BJ (cell line): Measurements from ENCODE around the gene ZNF568. TPM values are rescaled to one million over a fixed set of nuclear protein-coding genes. Genes with fewer than 3 reads are reported as not detected.
A peak's percentile ranks its signal among the peaks of the same experiment; 100 is the strongest.

Experiments
- CTCF ChIA-PET: fragments of 350-600 bp; formaldehyde crosslinking; extraction: SDS; loops from one replicate; lab custom pipeline; 2021; ENCODE audit warnings: antibody characterized with exemption, inconsistent platforms; lab: Yijun Ruan, JAX
- POLR2A ChIA-PET: fragments of 300-600 bp; sonication (Branson Sonifier 250); formaldehyde crosslinking; extraction: SDS; loops from one replicate; lab custom pipeline; 2021; ENCODE audit warnings: antibody characterized with exemption; lab: Charles Lee
- DNase-seq: peaks from one replicate; pipeline ENCODE4 v3.0.0-alpha.2; 2011; ENCODE audit warnings: low read depth
- H3K27me3 ChIP-seq: 2 replicates; pipeline ENCODE4 v1.6.0; 2011; ENCODE audit warnings: low read length; ENCODE audit not compliant: control insufficient read depth, insufficient read depth
- H3K36me3 ChIP-seq: 2 replicates; pipeline ENCODE4 v1.5.1; 2011; ENCODE audit warnings: low read length; ENCODE audit not compliant: control insufficient read depth, insufficient read depth
- H3K4me3 ChIP-seq: 2 replicates; pipeline ENCODE4 v1.5.1; 2011; ENCODE audit warnings: low read depth, mild to moderate bottlenecking, control low read depth, low read length
- polyA plus RNA-seq: library from polyadenylated mRNA; depleted of rRNA; stranded (reverse); fragments of >200 nt; gene quantifications from 2 replicates; pipeline ENCODE4 v1.2.3, GENCODE V29; 2011
- TF ChIP-seq, protein P1 (sequence below): IDR thresholded peaks from 2 replicates; pipeline ENCODE4 v1.5.1; 2011; ENCODE audit warnings: low read depth, mild to moderate bottlenecking, control low read depth, inconsistent platforms, low read length, moderate library complexity; ENCODE audit not compliant: insufficient read depth

The ZNF568 gene
- polyA plus RNA-seq, 1 experiment, result 5.4 TPM

DNA sequence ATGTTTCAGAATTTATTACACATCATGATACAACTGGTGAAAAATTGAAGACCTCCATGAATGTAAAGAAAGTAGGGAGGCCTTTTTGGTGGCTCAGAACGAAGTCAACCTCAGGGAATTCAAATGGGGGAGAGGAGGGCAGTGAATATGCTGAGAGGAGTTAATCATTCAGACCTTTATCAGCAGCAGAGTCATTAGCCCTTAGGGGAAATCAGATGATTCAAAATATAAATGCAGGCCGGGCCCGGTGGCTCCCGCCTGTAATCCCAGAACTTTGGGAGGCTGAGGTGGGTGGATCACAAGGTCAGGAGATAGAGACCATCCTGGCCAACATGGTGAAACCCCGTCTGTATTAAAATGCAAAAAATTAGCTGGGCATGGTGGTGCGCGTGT lies 81.7 kb downstream of the ZNF568 start:
- CTCF ChIA-PET, result interaction anchor here (0.9 kb wide), 1 partner anchor 24 kb away, joined by 3 read pairs; no protein-coding TSS in a partner anchor
- Histone ChIP-seq H3K36me3 (peaks cover 3% of the 10 kb centered on the region; the same call in 1 of the 2 replicates), H3K4me3 (no peak overlapping the region), H3K27me3 (no peaks in the 10 kb centered on the region)
- POLR2A ChIA-PET, result no interaction called here
- TF ChIP-seq, protein P1, sequence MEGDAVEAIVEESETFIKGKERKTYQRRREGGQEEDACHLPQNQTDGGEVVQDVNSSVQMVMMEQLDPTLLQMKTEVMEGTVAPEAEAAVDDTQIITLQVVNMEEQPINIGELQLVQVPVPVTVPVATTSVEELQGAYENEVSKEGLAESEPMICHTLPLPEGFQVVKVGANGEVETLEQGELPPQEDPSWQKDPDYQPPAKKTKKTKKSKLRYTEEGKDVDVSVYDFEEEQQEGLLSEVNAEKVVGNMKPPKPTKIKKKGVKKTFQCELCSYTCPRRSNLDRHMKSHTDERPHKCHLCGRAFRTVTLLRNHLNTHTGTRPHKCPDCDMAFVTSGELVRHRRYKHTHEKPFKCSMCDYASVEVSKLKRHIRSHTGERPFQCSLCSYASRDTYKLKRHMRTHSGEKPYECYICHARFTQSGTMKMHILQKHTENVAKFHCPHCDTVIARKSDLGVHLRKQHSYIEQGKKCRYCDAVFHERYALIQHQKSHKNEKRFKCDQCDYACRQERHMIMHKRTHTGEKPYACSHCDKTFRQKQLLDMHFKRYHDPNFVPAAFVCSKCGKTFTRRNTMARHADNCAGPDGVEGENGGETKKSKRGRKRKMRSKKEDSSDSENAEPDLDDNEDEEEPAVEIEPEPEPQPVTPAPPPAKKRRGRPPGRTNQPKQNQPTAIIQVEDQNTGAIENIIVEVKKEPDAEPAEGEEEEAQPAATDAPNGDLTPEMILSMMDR, result no peak
- DNase-seq, result no peak

DNA sequence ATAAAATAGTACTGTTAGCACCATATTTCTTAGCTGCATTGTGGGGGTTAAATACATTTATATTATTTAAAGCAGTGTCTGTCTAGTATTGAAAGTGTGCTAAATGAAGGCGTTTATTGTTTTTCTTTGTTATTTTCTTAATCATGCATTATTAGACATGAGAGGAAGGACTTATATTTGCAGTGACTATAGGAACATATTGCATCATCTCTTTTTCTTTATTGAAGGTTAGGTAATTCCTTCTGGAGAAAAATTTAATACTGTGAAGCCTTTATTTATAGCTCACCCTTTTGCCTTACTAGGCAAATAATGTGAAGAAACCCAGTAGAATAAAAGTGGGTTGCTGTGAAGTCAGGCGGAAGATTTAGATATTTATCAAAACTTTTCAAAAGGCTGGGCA lies 83.2 kb downstream of the ZNF568 start:
- DNase-seq, result no peak
- CTCF ChIA-PET, result interaction anchor here (0.6 kb wide), 1 partner anchor 994 kb away, joined by 3 read pairs; no protein-coding TSS in a partner anchor
- TF ChIP-seq, protein P1, result no peak
- POLR2A ChIA-PET, result no interaction called here
- no peaks in the 10 kb centered on the region for H3K27me3 ChIP-seq
- peaks cover 3% of the 10 kb centered on the region; the same call in 1 of the 2 replicates for H3K36me3 ChIP-seq
- no peak overlapping the region for H3K4me3 ChIP-seq

GRCh38 chr19:37007587-37008220 lies 91.6 kb downstream of the ZNF568 start:
- 0 out of 2 replicates have a peak overlapping the region, but pooled peaks have one; percentile 6 for H3K4me3 ChIP-seq

GRCh38 chr19:37009871-37010270 lies 93.7 kb downstream of the ZNF568 start:
- Histone ChIP-seq H3K27me3 (no peaks in the 10 kb centered on the region), H3K4me3 (no peak overlapping the region), H3K36me3 (no peaks in the 10 kb centered on the region)
- DNase-seq, result no peak
- ChIA-PET CTCF (no interaction called here), POLR2A (no interaction called here)
- TF ChIP-seq, protein P1, result no peak

More at GRCh38 chr19:37007587-37008220, 91.6 kb downstream of the ZNF568 start:
- DNase-seq, result no peak
- POLR2A ChIA-PET, result no interaction called here
- TF ChIP-seq, protein P1, result no peak
- Histone ChIP-seq H3K36me3 (no peaks in the 10 kb centered on the region), H3K27me3 (no peaks in the 10 kb centered on the region)
- CTCF ChIA-PET, result no interaction called here

DNA sequence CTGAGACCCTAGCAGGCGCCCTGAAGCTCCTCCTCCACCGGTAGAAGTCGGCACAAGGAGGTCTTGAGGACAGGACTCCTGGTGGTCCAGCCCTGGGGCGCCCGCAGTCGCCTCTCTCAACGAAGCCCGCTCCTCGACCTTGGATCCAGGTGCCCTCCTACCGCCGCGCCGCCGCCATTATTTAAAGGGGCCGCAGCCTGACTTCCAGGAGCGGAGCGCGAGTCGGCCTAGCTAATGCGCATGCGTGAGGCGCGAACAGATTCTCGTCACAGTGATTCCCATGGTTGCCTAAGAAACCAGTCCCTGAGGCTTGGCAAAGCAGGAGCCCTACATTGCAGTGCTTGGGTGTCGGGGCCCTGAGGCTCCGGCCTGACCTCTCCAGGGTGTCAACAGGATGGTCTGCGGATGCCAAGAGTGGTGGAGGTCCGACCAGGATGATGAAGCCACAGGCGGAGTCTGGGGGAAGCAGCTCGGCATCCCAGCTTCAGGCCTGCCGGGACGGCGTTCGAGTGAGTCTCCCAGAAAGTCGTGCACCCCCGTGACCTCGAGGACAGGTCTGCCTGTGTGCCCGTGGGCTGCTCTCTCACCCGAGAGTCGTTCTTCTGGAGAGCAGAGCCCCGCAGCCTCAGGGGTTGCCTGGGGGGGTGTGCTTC lies 96.1 kb downstream of the ZNF568 start:
- Histone ChIP-seq H3K27me3 (no peaks in the 10 kb centered on the region), H3K4me3 (no peak overlapping the region), H3K36me3 (no peaks in the 10 kb centered on the region)
- DNase-seq, result no peak
- ChIA-PET CTCF (no interaction called here), POLR2A (no interaction called here)
- TF ChIP-seq, protein P1, result no peak
